DMS53 (cell line): ENCODE measurements around the gene C19orf81.
"Not testable (repeated sequence)": the region's sequence is repeated elsewhere in the genome, so short reads cannot be mapped to it uniquely, and the experiment has no call there.

Source experiments
- DNase-seq: peaks from one replicate; lab custom pipeline; 2025; lab: John Stamatoyannopoulos, UW

C19orf81 gene

DNA sequence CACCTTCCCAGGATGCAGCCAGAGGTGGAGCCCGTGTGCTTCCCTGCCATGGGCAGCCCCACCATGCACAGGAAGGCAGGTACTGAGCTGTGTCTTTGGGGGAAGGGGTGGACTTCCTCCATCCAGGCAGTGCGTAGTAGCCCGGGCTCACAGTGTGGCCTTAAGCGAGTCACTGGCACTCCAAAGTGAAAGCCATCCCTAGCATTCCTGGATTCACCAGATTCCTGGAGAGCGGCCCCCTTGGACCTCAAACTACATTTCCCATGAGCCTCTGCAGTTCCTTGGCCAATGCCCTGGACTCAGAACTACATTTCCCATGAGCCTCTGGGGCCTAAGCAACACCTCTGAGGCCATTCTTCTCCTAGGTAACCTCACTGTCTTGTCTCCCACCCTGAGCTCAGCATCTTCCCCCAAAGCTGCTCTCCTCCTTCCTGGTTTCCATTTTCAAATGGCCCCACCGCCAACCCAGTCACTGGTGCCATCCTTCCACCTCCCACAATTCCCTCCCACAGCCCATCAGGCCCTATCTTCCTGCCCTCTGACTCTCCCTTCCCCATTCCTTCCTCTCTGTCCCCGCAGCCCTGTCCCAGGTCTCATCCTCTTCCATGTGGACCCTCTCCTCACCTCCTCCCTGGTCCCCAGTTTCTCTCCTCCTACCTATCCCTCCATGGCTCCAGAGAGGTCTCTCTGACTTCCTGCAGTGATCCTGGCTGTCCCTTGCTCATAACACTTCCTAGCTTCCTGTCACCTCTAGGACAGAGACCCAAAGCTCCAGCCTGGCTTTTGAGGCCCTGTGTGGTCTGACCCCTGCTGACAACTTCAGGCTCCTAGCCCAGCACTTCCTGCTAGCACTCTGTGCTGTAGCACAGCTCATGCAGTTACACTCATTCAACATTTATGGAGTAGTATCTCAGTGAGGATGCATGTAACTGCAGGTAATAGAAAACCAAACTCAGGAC, at the start of gene C19orf81:
Gene C19orf81, plus strand, starts transcription at position 13 of the 959 bp plus-strand sequence. Its CDS starts 0 bp downstream, at position 13.
- no peak for DNase-seq

- DNase-seq = no peak
Measured at GRCh38 chr19:50601407-50602088, 47.7 kb upstream of the C19orf81 start.

DNA sequence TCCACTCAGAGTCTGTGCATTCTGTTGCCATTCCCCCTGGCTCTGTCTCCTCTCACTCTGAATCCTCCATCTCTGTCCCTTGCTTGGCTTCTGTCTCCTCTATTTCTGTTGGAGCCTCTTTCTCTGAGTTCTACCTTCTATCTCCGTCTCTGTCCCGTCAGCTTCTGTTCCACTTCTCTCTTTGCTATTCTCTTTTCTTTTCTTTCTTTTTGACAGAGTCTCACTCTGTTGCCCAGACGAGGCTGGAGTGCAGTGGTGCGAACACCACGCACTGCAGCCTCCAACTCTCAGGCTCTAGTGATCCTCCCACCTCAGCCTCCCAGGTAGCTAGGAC, 47.2 kb upstream of the C19orf81 start:
- no peak for DNase-seq

GRCh38 chr19:50602496-50602895, 46.7 kb upstream of the C19orf81 start:
- DNase-seq = no peak

DNA sequence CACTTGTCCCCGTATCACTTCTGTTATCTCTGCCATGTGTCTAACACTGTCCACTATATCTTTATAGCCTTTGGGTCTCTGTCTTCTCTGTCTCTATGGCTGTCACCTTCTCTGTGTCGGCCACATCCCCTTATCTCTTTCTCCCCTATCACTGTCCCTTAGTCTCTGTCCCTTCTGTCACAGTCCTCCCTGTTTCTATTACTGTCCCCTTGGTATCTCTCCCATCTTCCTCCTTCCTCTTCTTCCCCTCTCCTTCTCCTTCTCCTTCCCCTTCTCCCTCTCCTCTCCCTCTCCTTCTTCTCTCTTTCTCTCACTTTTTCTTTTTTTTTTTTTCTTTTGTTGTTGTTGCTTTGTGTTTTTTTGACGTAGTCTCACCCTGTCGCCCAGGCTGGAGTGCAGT, 46.3 kb upstream of the C19orf81 start:
- no peak for DNase-seq

DNA sequence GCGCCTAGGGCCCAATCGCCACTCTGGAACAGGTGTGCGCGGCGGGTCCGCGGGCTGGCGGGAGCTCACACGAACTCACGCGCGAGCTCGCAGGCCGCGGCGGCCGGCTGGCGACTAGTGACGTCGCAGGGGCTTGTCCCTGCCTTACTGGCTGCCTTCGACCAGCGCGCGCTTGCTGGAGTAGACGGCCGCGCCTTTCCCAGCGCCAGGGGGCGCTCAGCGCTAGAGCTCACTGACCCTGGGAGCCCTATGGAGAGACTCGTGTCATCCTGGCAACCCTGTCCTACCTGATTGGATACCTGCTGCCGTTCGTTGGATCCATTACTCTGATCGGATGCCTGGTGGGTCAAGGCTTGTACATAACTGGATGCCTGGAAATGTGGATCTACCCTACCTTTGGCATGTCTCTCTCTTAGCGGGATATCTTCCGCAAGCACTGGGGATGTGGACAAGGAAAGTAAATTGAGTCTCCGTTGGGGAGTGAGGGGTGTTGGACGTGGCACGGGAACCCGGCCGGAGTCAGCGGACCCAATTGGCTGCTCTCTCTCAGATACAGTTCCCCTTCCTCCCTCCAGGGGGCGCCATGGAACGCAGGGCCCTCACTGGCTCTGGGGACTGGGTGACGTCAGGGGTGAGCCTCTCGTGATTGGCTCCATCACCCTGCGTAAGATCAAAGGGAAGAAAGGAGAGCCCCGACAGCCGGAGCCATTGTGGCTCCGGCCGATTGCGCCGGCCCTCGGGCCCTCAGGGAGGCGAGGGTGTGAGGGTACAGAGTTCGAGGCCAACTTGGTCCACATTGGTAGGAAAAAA, 44.8 kb upstream of the C19orf81 start:
- not testable (repeated sequence) for DNase-seq

DNA sequence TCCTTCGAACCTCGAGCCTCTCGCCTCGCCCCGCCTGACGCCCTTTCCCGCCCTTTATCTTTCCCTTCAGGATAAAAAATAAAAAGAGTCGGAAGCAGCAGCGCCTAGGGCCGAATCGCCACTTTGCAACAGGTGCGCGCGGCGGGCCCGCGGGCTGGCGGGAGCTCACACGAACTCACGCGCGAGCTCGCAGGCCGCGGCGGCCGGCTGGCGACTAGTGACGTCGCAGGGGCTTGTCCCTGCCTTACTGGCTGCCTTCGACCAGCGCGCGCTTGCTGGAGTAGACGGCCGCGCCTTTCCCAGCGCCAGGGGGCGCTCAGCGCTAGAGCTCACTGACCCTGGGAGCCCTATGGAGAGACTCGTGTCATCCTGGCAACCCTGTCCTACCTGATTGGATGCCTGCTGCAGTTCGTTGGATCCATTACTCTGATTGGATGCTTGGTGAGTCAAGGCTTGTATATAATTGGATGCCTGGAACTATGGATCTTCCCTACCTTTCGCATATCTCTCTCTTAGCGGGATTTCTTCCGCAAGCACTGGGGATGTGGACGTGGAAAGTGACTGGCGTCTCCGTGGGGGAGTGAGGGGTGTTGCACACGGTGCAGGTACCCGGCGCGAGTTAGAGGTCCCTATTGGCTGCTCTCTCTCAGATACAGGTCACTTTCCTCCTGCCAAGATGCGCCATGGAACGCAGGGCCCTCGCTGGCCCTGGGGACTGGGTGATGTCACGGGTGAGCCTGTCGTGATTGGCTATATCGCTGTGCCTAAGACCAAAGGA, 43.0 kb upstream of the C19orf81 start:
- DNase-seq = not testable (repeated sequence)

GRCh38 chr19:50607388-50607787, 41.9 kb upstream of the C19orf81 start:
- no peak for DNase-seq

DNA sequence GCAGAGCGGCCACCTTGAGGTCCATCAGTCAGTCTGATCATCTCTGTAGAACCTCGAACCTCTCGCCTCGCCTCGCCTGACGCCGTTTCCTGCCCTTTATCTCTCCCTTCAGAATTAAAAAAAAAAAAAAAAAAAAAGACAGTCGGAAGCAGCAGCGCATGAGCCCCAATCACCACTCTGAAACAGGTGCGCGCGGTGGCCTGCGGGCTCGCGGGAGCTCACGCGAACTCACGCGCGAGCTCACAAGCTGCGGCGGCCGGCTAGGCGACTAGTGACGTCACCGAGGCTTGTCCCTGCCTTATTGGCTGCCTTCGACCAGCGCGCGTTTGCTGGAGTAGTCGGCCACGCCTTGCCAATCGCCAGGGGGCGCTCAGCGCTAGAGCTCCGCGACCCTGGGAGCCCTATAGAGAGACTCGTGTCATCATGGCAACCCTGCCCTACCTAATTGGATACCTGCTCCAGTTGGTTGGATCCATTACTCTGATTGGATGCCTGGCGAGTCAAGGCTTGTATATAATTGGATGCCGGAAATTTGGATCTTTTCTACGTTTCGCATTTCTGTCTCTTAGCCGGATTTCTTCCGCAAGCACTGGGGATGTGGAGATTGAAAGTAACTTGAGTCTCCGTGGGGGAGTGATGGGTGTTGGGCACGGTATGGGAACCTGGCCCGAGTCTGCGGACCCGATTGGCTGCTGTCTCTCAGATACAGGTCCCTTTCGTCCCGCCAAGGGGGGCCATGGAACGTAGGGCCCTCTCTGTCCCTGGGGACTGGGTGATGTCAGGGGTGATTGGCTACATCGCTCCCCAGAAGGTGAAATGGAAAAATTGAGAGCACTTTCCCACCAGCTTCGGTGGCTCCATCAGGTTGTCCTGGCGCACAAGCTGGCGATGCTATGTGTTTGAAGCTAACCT, 41.1 kb upstream of the C19orf81 start:
- DNase-seq = peak; percentile 19

DNA sequence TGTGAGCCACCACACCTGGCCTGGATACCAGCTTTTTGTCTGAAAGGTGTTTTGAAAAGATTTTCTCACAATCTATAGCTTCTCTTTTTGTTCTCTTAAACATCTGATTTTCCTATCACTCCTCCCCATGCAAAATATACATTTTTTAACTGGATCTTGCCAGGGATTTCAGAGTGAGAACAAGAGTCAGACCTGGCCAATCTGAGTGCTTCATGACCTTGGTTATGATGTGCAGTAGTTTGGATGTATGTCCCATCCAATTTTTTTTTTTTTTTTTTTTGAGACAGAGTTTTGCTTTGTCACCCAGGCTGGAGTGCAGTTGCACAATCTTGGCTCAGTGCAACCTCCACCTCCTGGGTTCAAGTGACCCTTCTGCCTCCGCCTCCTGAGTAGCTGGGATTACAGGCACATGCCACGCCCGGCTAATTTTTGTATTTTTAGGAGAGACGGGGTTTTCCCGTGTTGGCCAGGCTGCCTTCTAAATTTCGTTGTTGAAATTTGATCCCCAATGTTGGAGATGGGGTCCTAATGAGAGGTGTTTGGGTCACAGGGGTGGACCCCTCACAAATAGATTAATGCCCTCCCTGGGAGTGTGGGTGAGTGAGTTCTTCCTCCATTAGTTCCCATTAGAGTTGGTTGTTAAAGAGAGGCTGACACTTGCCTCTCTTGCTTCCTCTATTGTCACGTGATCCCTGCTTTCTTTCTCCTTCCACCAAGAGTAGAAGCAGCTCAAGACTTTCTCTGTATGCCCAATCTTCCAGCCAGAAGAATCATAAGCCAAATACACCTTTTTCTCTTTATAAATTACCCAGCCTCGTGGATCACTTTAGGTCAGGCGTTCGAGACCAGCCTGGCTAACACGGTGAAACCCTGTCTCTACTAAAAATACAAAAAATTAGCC, 36.5 kb upstream of the C19orf81 start:
- DNase-seq = not testable (repeated sequence)

DNA sequence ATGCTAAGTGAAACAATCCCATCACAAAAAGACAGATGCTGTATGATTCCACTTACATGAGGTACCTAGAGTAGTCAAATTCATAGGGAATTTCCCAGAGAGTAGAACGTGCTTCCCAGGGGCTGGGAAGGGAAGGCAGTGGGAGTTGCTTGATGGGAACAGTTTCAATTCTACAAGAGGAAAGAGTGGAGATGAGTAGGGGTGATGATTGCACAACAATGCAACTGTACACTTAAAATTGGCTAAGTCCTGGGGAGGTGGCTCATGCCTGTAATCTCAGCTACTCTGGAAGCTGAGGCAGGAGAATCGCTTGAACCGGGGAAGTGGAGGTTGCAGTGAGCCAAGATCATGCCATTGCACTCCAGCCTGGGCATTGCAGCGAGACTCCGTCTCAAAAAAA, 30.9 kb upstream of the C19orf81 start:
- not testable (repeated sequence) for DNase-seq

- not testable (repeated sequence) for DNase-seq
Measured at GRCh38 chr19:50619184-50619583, 30.1 kb upstream of the C19orf81 start.

- not testable (repeated sequence) for DNase-seq
Measured at GRCh38 chr19:50620394-50620906, 28.8 kb upstream of the C19orf81 start.

- no peak for DNase-seq
Measured at GRCh38 chr19:50624949-50625600, 24.2 kb upstream of the C19orf81 start.

- no peak for DNase-seq
Measured at GRCh38 chr19:50626011-50626410, 23.2 kb upstream of the C19orf81 start.

- no peak for DNase-seq
Measured at GRCh38 chr19:50626795-50627194, 22.4 kb upstream of the C19orf81 start.

DNA sequence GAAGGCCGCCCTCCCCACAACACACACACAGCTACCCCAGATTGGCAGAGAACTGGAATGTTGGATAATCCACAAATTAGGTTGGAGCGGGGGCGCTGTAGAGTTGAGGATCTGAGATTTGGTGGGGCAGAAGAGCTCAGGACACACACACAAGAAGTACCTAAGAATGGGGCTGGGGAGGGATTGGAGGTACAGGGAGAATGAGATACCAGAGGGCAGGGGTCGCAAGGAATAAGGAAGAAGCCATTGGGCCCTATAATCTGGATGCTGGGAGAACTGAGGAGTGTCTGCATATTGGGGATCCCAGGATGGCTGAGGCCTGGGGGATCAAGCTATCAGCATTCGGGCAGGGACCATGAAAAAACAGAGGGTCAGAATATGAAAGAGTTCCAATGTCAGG, 21.1 kb upstream of the C19orf81 start:
- no peak for DNase-seq

DNA sequence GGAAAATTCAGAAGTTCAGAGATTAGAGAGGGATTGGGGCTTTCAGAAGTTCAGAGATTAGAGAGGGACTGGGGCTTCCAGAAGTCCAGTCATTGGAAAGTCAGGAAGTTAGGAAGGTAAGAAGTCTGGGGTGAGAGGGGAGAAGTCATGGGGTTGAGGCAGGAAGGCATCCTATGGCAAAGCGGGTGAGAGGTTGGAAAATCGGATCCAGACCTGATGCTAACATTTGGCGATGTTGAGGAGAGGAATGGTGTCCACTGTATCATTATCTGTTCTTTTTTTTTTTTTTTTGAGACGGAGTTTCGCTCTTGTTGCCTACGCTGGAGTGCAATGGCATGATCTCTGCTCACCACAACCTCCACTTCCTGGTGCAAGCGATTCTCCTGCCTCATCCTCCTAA, 20.7 kb upstream of the C19orf81 start:
- DNase-seq = no peak

- no peak for DNase-seq
Measured at GRCh38 chr19:50629194-50629593, 20.1 kb upstream of the C19orf81 start.
